ENCODE results near the gene CETN1. TPM values are rescaled to one million over a fixed set of nuclear protein-coding genes. Genes with fewer than 3 reads are reported as not detected.

CETN1 gene
- total and polyA plus RNA-seq, 2 of the 13 experiments (the other 11 are each of a cell fraction or from before 2014, with no cell fraction given) = not detected

DNA sequence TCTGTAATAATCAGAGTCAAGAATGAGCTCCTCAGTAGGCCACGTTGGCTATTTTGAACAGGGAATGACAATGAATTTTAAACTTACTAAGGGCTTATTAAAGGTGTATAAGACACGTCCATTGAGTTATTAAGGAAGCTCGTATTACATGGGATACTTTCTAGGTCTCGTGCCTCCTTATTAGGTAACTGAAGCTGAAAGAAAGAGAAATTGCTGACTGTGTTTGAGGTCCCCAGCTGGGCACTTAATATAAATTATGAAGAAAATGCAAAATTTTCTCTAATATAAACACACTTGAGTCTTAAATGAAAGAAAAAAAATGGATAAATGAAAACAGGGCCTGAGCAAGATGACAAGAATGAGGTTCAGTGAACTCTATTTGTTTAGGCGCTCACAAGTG lies 38.4 kb downstream of the CETN1 start (continued):
- no peak for TF ChIP-seq ZNF563 (CRISPR knock-in tag; IDR thresholded peaks at IDR 0.05)
- TF ChIP-seq NFYC (CRISPR knock-in tag; IDR thresholded peaks at IDR 0.05) = no peak
- TF ChIP-seq ZIK1 (CRISPR knock-in tag; IDR thresholded peaks at IDR 0.05; ENCODE audit: borderline replicate concordance, low read depth) = no peak
- TF ChIP-seq ZNF781 (CRISPR knock-in tag; IDR thresholded peaks at IDR 0.05; ENCODE audit: borderline replicate concordance, not compliant biosample characterization) = no peak

DNA sequence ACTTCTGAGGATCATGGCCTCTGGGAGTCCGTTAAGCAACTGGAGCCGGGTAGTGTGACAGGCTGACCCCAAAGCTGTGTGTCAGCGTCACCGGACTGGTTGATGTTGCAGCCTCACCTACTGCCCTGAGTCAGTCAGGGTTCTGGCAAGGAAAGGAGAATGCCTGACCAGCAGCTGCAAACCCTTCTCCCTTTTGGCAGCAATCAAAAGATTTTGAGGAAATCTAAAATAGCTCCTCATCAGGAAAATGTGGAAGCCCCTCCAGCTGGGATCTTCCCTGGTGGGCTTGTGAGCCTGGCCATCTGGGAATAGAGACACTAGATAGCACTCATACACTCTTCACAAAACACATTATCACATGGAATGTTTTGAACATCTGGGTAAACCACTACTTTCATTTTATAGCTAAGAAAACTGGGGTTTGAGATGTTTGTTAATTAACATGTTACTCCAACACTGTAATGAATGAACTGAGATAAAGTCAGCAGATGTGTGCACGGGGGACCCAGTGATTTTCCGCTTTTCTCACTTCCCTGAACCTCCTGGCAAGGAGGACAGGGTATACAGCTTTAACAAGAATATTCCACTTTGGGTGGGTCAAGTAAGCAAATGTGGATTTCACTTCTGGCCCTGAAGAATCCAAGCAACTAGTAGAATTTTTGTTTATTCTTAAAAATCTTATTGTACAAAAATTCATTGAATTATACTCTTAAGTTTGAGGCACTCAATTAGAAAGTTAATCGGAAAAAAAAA lies 41.3 kb downstream of the CETN1 start:
- ATAC-seq = peak; percentile 39; the same call in 2 of the 3 replicates
- intact Hi-C loops (cut with micrococcal nuclease; ENCODE audit: unreplicated experiment) = loop anchor here (5.0 to 10.0 kb wide), 2 partner anchors 36 to 83 kb away; partner anchors contain the start of gene TYMS

More for the DNA sequence above, 41.3 kb downstream of the CETN1 start:
- Histone ChIP-seq H3K36me3 (replicated peaks in 1 of 2; ENCODE audit: control insufficient read depth in 1 of 2, insufficient read depth in 2 of 2, low read length in 2 of 2) (no peaks in the 10 kb centered on the region), H3K9me3 (ENCODE audit: low read length) (no peaks in the 10 kb centered on the region), H3K27ac (ENCODE audit: extremely low read length, insufficient read depth, low read length) (no peak overlapping the region), H4K20me1 (ENCODE audit: insufficient read depth, low read length) (no peaks in the 10 kb centered on the region), H3K4me1 (ENCODE audit: insufficient read depth, low read length) (peaks cover 6% of the 10 kb centered on the region), H3K27me3 (ENCODE audit: control insufficient read depth in 1 of 2, insufficient read depth in 2 of 2, low read length in 2 of 2) (peaks cover 0 to 5% of the 10 kb centered on the region in 2 experiments; a peak in 2 of 5 replicates), H3K4me2 (ENCODE audit: low read depth, low read length) (no peak overlapping the region), H2AFZ (ENCODE audit: low read length) (no peak overlapping the region), H3K9ac (ENCODE audit: insufficient read depth, low read depth, low read length) (no peak overlapping the region), H3K79me2 (ENCODE audit: insufficient read depth, low read length) (no peaks in the 10 kb centered on the region), H3K4me3 (replicated peaks in 1 of 3; ENCODE audit: insufficient read depth in 1 of 3, low read depth in 2 of 3, low read length in 3 of 3) (no peak overlapping the region)
- TF ChIP-seq ZNF549 (CRISPR knock-in tag; IDR thresholded peaks at IDR 0.05) = no peak
- TF ChIP-seq RXRA (CRISPR knock-in tag; IDR thresholded peaks at IDR 0.05) = no peak
- no peak for TF ChIP-seq HOXD1 (CRISPR knock-in tag; IDR thresholded peaks at IDR 0.05)
- TF ChIP-seq, protein P1, sequence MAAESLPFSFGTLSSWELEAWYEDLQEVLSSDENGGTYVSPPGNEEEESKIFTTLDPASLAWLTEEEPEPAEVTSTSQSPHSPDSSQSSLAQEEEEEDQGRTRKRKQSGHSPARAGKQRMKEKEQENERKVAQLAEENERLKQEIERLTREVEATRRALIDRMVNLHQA (CRISPR knock-in tag; IDR thresholded peaks at IDR 0.05) = no peak
- TF ChIP-seq MED1 (CRISPR knock-in tag; IDR thresholded peaks at IDR 0.05) = no peak
- TF ChIP-seq, protein P2, sequence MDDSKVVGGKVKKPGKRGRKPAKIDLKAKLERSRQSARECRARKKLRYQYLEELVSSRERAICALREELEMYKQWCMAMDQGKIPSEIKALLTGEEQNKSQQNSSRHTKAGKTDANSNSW (CRISPR knock-in tag; IDR thresholded peaks at IDR 0.05; ENCODE audit: borderline replicate concordance) = no peak
- TF ChIP-seq TBX2 (CRISPR knock-in tag; IDR thresholded peaks at IDR 0.05; ENCODE audit: borderline replicate concordance) = no peak
- no peak for TF ChIP-seq ZBTB7B (CRISPR knock-in tag; IDR thresholded peaks at IDR 0.05)
- TF ChIP-seq, protein P3, sequence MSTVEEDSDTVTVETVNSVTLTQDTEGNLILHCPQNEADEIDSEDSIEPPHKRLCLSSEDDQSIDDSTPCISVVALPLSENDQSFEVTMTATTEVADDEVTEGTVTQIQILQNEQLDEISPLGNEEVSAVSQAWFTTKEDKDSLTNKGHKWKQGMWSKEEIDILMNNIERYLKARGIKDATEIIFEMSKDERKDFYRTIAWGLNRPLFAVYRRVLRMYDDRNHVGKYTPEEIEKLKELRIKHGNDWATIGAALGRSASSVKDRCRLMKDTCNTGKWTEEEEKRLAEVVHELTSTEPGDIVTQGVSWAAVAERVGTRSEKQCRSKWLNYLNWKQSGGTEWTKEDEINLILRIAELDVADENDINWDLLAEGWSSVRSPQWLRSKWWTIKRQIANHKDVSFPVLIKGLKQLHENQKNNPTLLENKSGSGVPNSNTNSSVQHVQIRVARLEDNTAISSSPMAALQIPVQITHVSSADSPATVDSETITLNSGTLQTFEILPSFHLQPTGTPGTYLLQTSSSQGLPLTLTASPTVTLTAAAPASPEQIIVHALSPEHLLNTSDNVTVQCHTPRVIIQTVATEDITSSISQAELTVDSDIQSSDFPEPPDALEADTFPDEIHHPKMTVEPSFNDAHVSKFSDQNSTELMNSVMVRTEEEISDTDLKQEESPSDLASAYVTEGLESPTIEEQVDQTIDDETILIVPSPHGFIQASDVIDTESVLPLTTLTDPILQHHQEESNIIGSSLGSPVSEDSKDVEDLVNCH (CRISPR knock-in tag; IDR thresholded peaks at IDR 0.05) = no peak
- no peak for TF ChIP-seq ZNF343 (CRISPR knock-in tag; IDR thresholded peaks at IDR 0.05)
- TF ChIP-seq ZMYM4 (CRISPR knock-in tag; IDR thresholded peaks at IDR 0.05) = no peak
- TF ChIP-seq ZFP36L1 (CRISPR knock-in tag; IDR thresholded peaks at IDR 0.05) = no peak
- TF ChIP-seq ZNF468 (CRISPR knock-in tag; IDR thresholded peaks at IDR 0.05) = no peak
- TF ChIP-seq, protein P4, sequence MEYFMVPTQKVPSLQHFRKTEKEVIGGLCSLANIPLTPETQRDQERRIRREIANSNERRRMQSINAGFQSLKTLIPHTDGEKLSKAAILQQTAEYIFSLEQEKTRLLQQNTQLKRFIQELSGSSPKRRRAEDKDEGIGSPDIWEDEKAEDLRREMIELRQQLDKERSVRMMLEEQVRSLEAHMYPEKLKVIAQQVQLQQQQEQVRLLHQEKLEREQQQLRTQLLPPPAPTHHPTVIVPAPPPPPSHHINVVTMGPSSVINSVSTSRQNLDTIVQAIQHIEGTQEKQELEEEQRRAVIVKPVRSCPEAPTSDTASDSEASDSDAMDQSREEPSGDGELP (IDR thresholded peaks at IDR 0.05; ENCODE audit: borderline replicate concordance, low read depth) = no peak
- TF ChIP-seq PCBP1 (IDR thresholded peaks at IDR 0.05; ENCODE audit: borderline replicate concordance, low read depth, low read length) = no peak
- TF ChIP-seq SRSF1 (optimal IDR thresholded peaks at IDR 0.05; ENCODE audit: low read depth, low read length) = no peak
- in situ Hi-C loops (cut with HindIII; ENCODE audit: extremely low pct_ligation_motif_present, low pct_unique_long_range_greater_than_20kb) = loop anchor here (25.0 kb wide), 1 partner anchor 216 kb away; no protein-coding TSS in a partner anchor
- no TSS peak for BruUV-seq (replicated peaks)
- ChIA-PET CTCF (ENCODE audit: low intra/inter-chr PET ratio, low total read pairs) (no interaction called here), POLR2A (no interaction called here)
- no peak for FAIRE-seq
- WGBS (ENCODE audit: low lambda C conversion rate) = 14% methylated on average over 6 of the region's 7 CpGs
- no peak for DNase-seq (ENCODE audit: low spot score)

Data from HepG2 (cell line).